A549 (cell line): ENCODE data around the gene CHPF2. TPM values are rescaled to one million over a fixed set of nuclear protein-coding genes. Genes with fewer than 3 reads are reported as not detected.

ENCODE experiments used
- ATAC-seq, 2 experiments: fragments of 200-7000 bp in 1 of 2; fragments of >200 bp in 1 of 2; cut with Nextera tagmentation in 1 of 2; cut with Tn5 transposase in 1 of 2; 3 replicates each; pipeline versions ENCODE4 v1.8.0 to v1.9.1; 2018 to 2020; ENCODE audit warnings: mild to moderate bottlenecking in 1 of 2, moderate library complexity in 1 of 2
- CTCF ChIA-PET: fragments of 300-600 bp; sonication (Branson Sonifier 250); formaldehyde crosslinking; extraction: SDS; loops from one replicate; lab custom pipeline; 2021; ENCODE audit warnings: antibody characterized with exemption, inconsistent platforms; lab: Yijun Ruan, JAX
- POLR2A ChIA-PET: fragments of 350-600 bp; formaldehyde crosslinking; extraction: SDS; loops from one replicate; lab custom pipeline; 2021; ENCODE audit warnings: antibody characterized with exemption, inconsistent platforms; lab: Yijun Ruan, JAX
- DNase-seq, 2 experiments: peaks; one replicate each; pipeline versions ENCODE4 v3.0.0 to v3.0.0-alpha.2; 2011 to 2016; ENCODE audit warnings: low read depth in 1 of 2, low spot score in 1 of 2
- FAIRE-seq: peaks from 2 replicates; lab custom pipeline; 2011; peaks lifted over from hg19 to GRCh38; lab: Jason Lieb, UNC
- H3K27ac ChIP-seq, 2 experiments: fragments of >200 bp; sonication (Bioruptor Twin); formaldehyde crosslinking; 3 replicates each; pipeline ENCODE4 v1.5.1; 2016 to 2017
- H3K4me1 ChIP-seq: fragments of >200 bp; sonication (Bioruptor Twin); formaldehyde crosslinking; 3 replicates; pipeline ENCODE4 v1.6.1; 2016
- H3K4me2 ChIP-seq: fragments of >200 bp; sonication (Bioruptor Twin); formaldehyde crosslinking; 3 replicates; pipeline ENCODE4 v1.6.1; 2016
- H3K4me3 ChIP-seq: fragments of >200 bp; sonication (Bioruptor Twin); formaldehyde crosslinking; 3 replicates; pipeline ENCODE4 v1.5.1; 2016
- H3K9me3 ChIP-seq: fragments of >200 bp; sonication (Bioruptor Twin); formaldehyde crosslinking; 3 replicates; pipeline ENCODE4 v1.6.1; 2016
- ATOH8 ChIP-seq: fragments of 250-450 bp; sonication (Bioruptor Pico); IDR thresholded peaks from 2 replicates; pipeline ENCODE4 v1.5.0; 2020; ENCODE audit warnings: low read depth, mild to moderate bottlenecking, moderate library complexity
- BHLHE40 ChIP-seq: IDR thresholded peaks from 2 replicates; pipeline ENCODE4 v1.6.1; 2012; ENCODE audit warnings: low read depth, low read length, inconsistent platforms
- CBX2 ChIP-seq: fragments of 200-600 bp; sonication (generic); IDR thresholded peaks from 2 replicates; pipeline ENCODE4 v1.6.1; 2016; ENCODE audit warnings: low read depth, mild to moderate bottlenecking, borderline replicate concordance
- CBX8 ChIP-seq: fragments of 200-600 bp; sonication (generic); IDR thresholded peaks from 2 replicates; pipeline ENCODE4 v1.6.1; 2016
- CTCF ChIP-seq: fragments of >200 bp; sonication (Bioruptor Twin); formaldehyde crosslinking; IDR thresholded peaks from 3 replicates; pipeline ENCODE4 v1.5.1; 2016
- EHMT2 ChIP-seq: fragments of 200-600 bp; sonication (generic); IDR thresholded peaks from 2 replicates; pipeline ENCODE4 v1.6.1; 2016; ENCODE audit warnings: antibody characterized with exemption, low read depth, mild to moderate bottlenecking, moderate library complexity
- ELK1 ChIP-seq: fragments of 150-350 bp; IDR thresholded peaks from 2 replicates; pipeline ENCODE4 v1.6.1; 2014; ENCODE audit warnings: low read depth, mild to moderate bottlenecking, low read length
- ESRRA ChIP-seq: fragments of 150-350 bp; IDR thresholded peaks from 2 replicates; pipeline ENCODE4 v1.6.1; 2014; ENCODE audit warnings: mild to moderate bottlenecking, low read length, borderline replicate concordance
- FOSL2 ChIP-seq, 2 experiments: fragments of 450-650 bp in 1 of 2; fragments of >200 bp in 1 of 2; sonication (Bioruptor Twin) in 1 of 2; formaldehyde crosslinking; IDR thresholded peaks; 2 replicates each; pipeline versions ENCODE4 v1.5.0 to v1.6.1; 2016 to 2020; ENCODE audit warnings: mild to moderate bottlenecking in 1 of 2, moderate library complexity in 1 of 2
- FOXS1 ChIP-seq: fragments of 250-450 bp; sonication (Bioruptor Pico); IDR thresholded peaks from 2 replicates; pipeline ENCODE4 v1.5.0; 2020; ENCODE audit warnings: mild to moderate bottlenecking, moderate library complexity
- GATA3 ChIP-seq: IDR thresholded peaks from 2 replicates; pipeline ENCODE4 v1.6.1; 2012; ENCODE audit warnings: borderline replicate concordance
- HEYL ChIP-seq: fragments of 250-450 bp; sonication (Bioruptor Pico); IDR thresholded peaks from 2 replicates; pipeline ENCODE4 v1.8.0; 2021; ENCODE audit warnings: mild to moderate bottlenecking, moderate library complexity
- HOXB5 ChIP-seq: fragments of 250-450 bp; sonication (Bioruptor Pico); IDR thresholded peaks from 2 replicates; pipeline ENCODE4 v1.5.0; 2020; ENCODE audit warnings: mild to moderate bottlenecking, moderate library complexity
- JUN ChIP-seq, 2 experiments: fragments of >200 bp; sonication (Bioruptor Twin); formaldehyde crosslinking; IDR thresholded peaks; 2 replicates in 1 of 2; 3 replicates in 1 of 2; pipeline ENCODE4 v1.6.1; 2016 to 2017
- JUNB ChIP-seq: fragments of >200 bp; sonication (Bioruptor Twin); formaldehyde crosslinking; IDR thresholded peaks from 2 replicates; pipeline ENCODE4 v1.6.1; 2016
- KDM1A ChIP-seq: fragments of 200-600 bp; sonication (generic); IDR thresholded peaks from 2 replicates; pipeline ENCODE4 v1.6.1; 2016; ENCODE audit warnings: low read depth, mild to moderate bottlenecking
- KDM5A ChIP-seq: fragments of 200-600 bp; sonication (generic); IDR thresholded peaks from 2 replicates; pipeline ENCODE4 v1.6.1; 2016; ENCODE audit warnings: antibody characterized with exemption, mild to moderate bottlenecking
- MAX ChIP-seq: IDR thresholded peaks from 2 replicates; pipeline ENCODE4 v1.6.1; 2012
- MAZ ChIP-seq: fragments of 150-350 bp; IDR thresholded peaks from 2 replicates; pipeline ENCODE4 v1.6.1; 2014; ENCODE audit warnings: antibody characterized with exemption, low read depth, low read length, borderline replicate concordance
- NFE2L2 ChIP-seq: fragments of 150-350 bp; conservative IDR thresholded peaks from 2 replicates; pipeline ENCODE4 v1.6.1; 2014; ENCODE audit warnings: low read length
- NPAS2 ChIP-seq: fragments of 250-450 bp; sonication (Bioruptor Pico); IDR thresholded peaks from 2 replicates; pipeline ENCODE4 v1.8.0; 2022; ENCODE audit warnings: mild to moderate bottlenecking, moderate library complexity, borderline replicate concordance
- POLR2AphosphoS2 ChIP-seq: conservative IDR thresholded peaks from 2 replicates; pipeline ENCODE4 v1.6.1; 2012; ENCODE audit warnings: low read length, improper control_type of control experiment, inconsistent platforms
- RCOR1 ChIP-seq: fragments of 150-350 bp; IDR thresholded peaks from 2 replicates; pipeline ENCODE4 v1.6.1; 2014; ENCODE audit warnings: antibody characterized with exemption, low read length, low read depth
- REST ChIP-seq: fragments of 200-600 bp; sonication (generic); IDR thresholded peaks from 2 replicates; pipeline ENCODE4 v1.6.1; 2016; ENCODE audit warnings: antibody characterized with exemption, mild to moderate bottlenecking, moderate library complexity
- SMC3 ChIP-seq: fragments of >200 bp; sonication (Bioruptor Twin); formaldehyde crosslinking; IDR thresholded peaks from 3 replicates; pipeline ENCODE4 v1.6.1; 2018; ENCODE audit warnings: inconsistent platforms
- TFCP2L1 ChIP-seq: fragments of 250-450 bp; sonication (Bioruptor Pico); IDR thresholded peaks from 2 replicates; pipeline ENCODE4 v1.5.0; 2021; ENCODE audit warnings: mild to moderate bottlenecking
- USF2 ChIP-seq: fragments of 450-650 bp; IDR thresholded peaks from 2 replicates; pipeline ENCODE4 v1.6.1; 2014; ENCODE audit warnings: antibody characterized with exemption
- ZFP36 ChIP-seq: fragments of 450-650 bp; IDR thresholded peaks from 2 replicates; pipeline ENCODE4 v1.6.1; 2014; ENCODE audit warnings: borderline replicate concordance; ENCODE audit not compliant: partially characterized antibody
- ZNF302 ChIP-seq: fragments of 250-450 bp; sonication (Bioruptor Pico); IDR thresholded peaks from 2 replicates; pipeline ENCODE4 v1.9.0; 2021; ENCODE audit warnings: inconsistent platforms, mild to moderate bottlenecking, moderate library complexity
- ZSCAN20 ChIP-seq: fragments of 250-450 bp; sonication (Bioruptor Pico); IDR thresholded peaks from 2 replicates; pipeline ENCODE4 v1.8.0; 2022; ENCODE audit warnings: mild to moderate bottlenecking, moderate library complexity
- WGBS: methylation state at CpG from one replicate; pipeline ENCODE4 v1.1.6; 2017; ENCODE audit errors: missing lambda C conversion rate; 5-methylcytosine and 5-hydroxymethylcytosine counted together
- polyA plus RNA-seq, 4 experiments: library from polyadenylated mRNA; depleted of rRNA in 3 of 4; stranded (reverse); fragments of >200 nt; fragmentation: RNase III in 1 of 4; extraction: RNeasy Plus Mini Kit Qiagen cat#74134 plus additional on column Dnase treatment in 1 of 4; gene quantifications; 2 replicates in 3 of 4; 3 replicates in 1 of 4; pipeline ENCODE4 v1.2.3, GENCODE V29; 2011 to 2017

CHPF2 gene
- polyA plus RNA-seq, 2 of the 4 experiments (the other 2 are of a cell fraction), result 14.9 to 29.6 TPM

GRCh38 chr7:151208253-151208862 is 23.9 kb upstream of the CHPF2 start:
- H3K4me3 ChIP-seq, result no peak overlapping the region
- ChIA-PET CTCF (interaction anchor here (1.2 to 2.1 kb wide), 5 partner anchors 10 to 95 kb away, joined by 3 to 6 read pairs (median 3); no protein-coding TSS in a partner anchor), POLR2A (no interaction called here)
- no peak overlapping the region for H3K27ac ChIP-seq
- H3K9me3 ChIP-seq, result no peaks in the 10 kb centered on the region
- FAIRE-seq (no peak), DNase-seq (no peak), ATAC-seq (peak in 1 of 2 experiments; percentile 12; a peak in 1 of 6 replicates)
- 58% methylated on average over 9 of the region's 9 CpGs for WGBS
- H3K4me1 ChIP-seq, result no peaks in the 10 kb centered on the region
- no peak overlapping the region for H3K4me2 ChIP-seq
- TF ChIP-seq MAX (no peak), ELK1 (no peak), ZSCAN20 (CRISPR knock-in tag) (no peak), MAZ (no peak), JUN (IDR thresholded peaks at IDR 0.05) (no peak), TFCP2L1 (CRISPR knock-in tag) (no peak), GATA3 (no peak), EHMT2 (no peak), SMC3 (no peak), HOXB5 (CRISPR knock-in tag) (no peak), POLR2AphosphoS2 (no peak), CBX8 (no peak), BHLHE40 (no peak), FOSL2 (IDR thresholded peaks at IDR 0.05) (no peak), FOSL2 (CRISPR knock-in tag; IDR thresholded peaks at IDR 0.05) (no peak), REST (no peak)

- ATAC-seq, result no peak
- WGBS, result 92% methylated on average over 6 of the region's 6 CpGs
- Histone ChIP-seq H3K4me3 (no peak overlapping the region), H3K27ac (no peak overlapping the region), H3K9me3 (no peaks in the 10 kb centered on the region), H3K4me1 (no peaks in the 10 kb centered on the region), H3K4me2 (no peak overlapping the region)
- TF ChIP-seq NPAS2 (CRISPR knock-in tag) (no peak), RCOR1 (no peak), FOXS1 (no peak), KDM5A (no peak), KDM1A (no peak), NFE2L2 (no peak), ESRRA (no peak), EHMT2 (no peak), ZNF302 (CRISPR knock-in tag) (no peak), CBX8 (no peak), HEYL (CRISPR knock-in tag) (no peak), JUNB (no peak), ZFP36 (no peak), USF2 (no peak), CBX2 (no peak), ATOH8 (CRISPR knock-in tag) (no peak), CTCF (no peak)
- FAIRE-seq, result no peak
- ChIA-PET CTCF (interaction anchor here (0.7 to 2.1 kb wide), 2 partner anchors 10 to 35 kb away, joined by 3 to 6 read pairs; no protein-coding TSS in a partner anchor), POLR2A (no interaction called here)
- DNase-seq, result no peak
Observed at GRCh38 chr7:151209588-151209987, 22.7 kb upstream of the CHPF2 start.
